GM23338 (cell line): ENCODE results near the gene ZNF398. TPM values are rescaled to one million over a fixed set of nuclear protein-coding genes. Genes with fewer than 3 reads are reported as not detected.

ENCODE experiments used
- ATAC-seq: fragments of 200-7000 bp; cut with Tn5 transposase; 3 replicates; pipeline ENCODE4 v1.9.1; 2020
- DNase-seq: peaks from one replicate; pipeline ENCODE4 v3.0.0-alpha.2; 2015; ENCODE audit warnings: low spot score
- H2AFZ ChIP-seq: fragments of 200-600 bp; sonication (generic); 2 replicates; pipeline ENCODE4 v1.8.0; 2016; ENCODE audit warnings: antibody characterized with exemption, mild to moderate bottlenecking, moderate library complexity
- H3F3A ChIP-seq: fragments of 200-600 bp; sonication (generic); replicated peaks from 2 replicates; pipeline ENCODE4 v1.8.0; 2017; ENCODE audit warnings: antibody characterized with exemption, mixed run types, low read depth
- H3K27ac ChIP-seq: fragments of 200-600 bp; sonication (generic); 2 replicates; pipeline ENCODE4 v1.6.1; 2016; ENCODE audit warnings: low read depth
- H3K27me3 ChIP-seq: fragments of 200-600 bp; sonication (generic); 2 replicates; pipeline ENCODE4 v1.8.0; 2016; ENCODE audit warnings: mild to moderate bottlenecking, mixed run types, moderate library complexity; ENCODE audit not compliant: insufficient read depth
- H3K36me3 ChIP-seq: fragments of 200-600 bp; sonication (generic); 2 replicates; pipeline ENCODE4 v1.8.0; 2016; ENCODE audit warnings: mild to moderate bottlenecking; ENCODE audit not compliant: insufficient read depth
- H3K4me1 ChIP-seq: fragments of 200-600 bp; sonication (generic); 2 replicates; pipeline ENCODE4 v1.8.0; 2016; ENCODE audit warnings: mild to moderate bottlenecking, moderate library complexity; ENCODE audit not compliant: insufficient read depth
- H3K4me2 ChIP-seq: fragments of 200-600 bp; sonication (generic); 2 replicates; pipeline ENCODE4 v1.7.1; 2017; ENCODE audit warnings: mixed run types
- H3K4me3 ChIP-seq: fragments of 200-600 bp; sonication (generic); 2 replicates; pipeline ENCODE4 v1.6.1; 2016; ENCODE audit warnings: mixed run types
- H3K79me2 ChIP-seq: fragments of 200-600 bp; sonication (generic); replicated peaks from 2 replicates; pipeline ENCODE4 v1.8.0; 2017; ENCODE audit warnings: mild to moderate bottlenecking; ENCODE audit not compliant: insufficient read depth
- H3K9me2 ChIP-seq: fragments of 200-600 bp; sonication (generic); 2 replicates; pipeline ENCODE4 v1.8.0; 2017; ENCODE audit not compliant: insufficient read depth
- H4K20me1 ChIP-seq: fragments of 200-600 bp; sonication (generic); replicated peaks from 2 replicates; pipeline ENCODE4 v1.8.0; 2017; ENCODE audit warnings: mild to moderate bottlenecking; ENCODE audit not compliant: insufficient read depth
- H3K27ac Mint-ChIP-seq: 2 replicates; pipeline ENCODE4 v1.8.0; 2020; ENCODE audit warnings: inconsistent platforms, mild to moderate bottlenecking, moderate library complexity, mixed read lengths
- H3K27me3 Mint-ChIP-seq: 3 replicates; pipeline ENCODE4 v1.8.0; 2022; ENCODE audit warnings: low read depth, mild to moderate bottlenecking, moderate library complexity, mixed read lengths, inconsistent platforms; ENCODE audit not compliant: insufficient read depth, poor library complexity
- H3K36me3 Mint-ChIP-seq: 3 replicates; pipeline ENCODE4 v1.8.0; 2021; ENCODE audit warnings: low read depth, mild to moderate bottlenecking, inconsistent platforms, moderate library complexity, mixed read lengths
- H3K4me1 Mint-ChIP-seq: 3 replicates; pipeline ENCODE4 v1.8.0; 2020; ENCODE audit warnings: mild to moderate bottlenecking, inconsistent platforms, mixed read lengths
- H3K4me3 Mint-ChIP-seq: 3 replicates; pipeline ENCODE4 v1.8.0; 2021; ENCODE audit warnings: moderate library complexity, mild to moderate bottlenecking, inconsistent platforms, mixed read lengths
- H3K9me3 Mint-ChIP-seq: 3 replicates; pipeline ENCODE4 v1.8.0; 2020; ENCODE audit warnings: moderate library complexity, mild to moderate bottlenecking, inconsistent platforms, mixed read lengths
- EZH2 ChIP-seq: fragments of 200-600 bp; sonication (generic); IDR thresholded peaks from one replicate; pipeline ENCODE4 v1.8.0; 2017; ENCODE audit warnings: antibody characterized with exemption, mild to moderate bottlenecking, low read depth; ENCODE audit not compliant: unreplicated experiment
- EZH2phosphoT487 ChIP-seq: fragments of 200-600 bp; sonication (generic); IDR thresholded peaks from one replicate; pipeline ENCODE4 v1.8.1; 2018; ENCODE audit warnings: antibody characterized with exemption; ENCODE audit not compliant: unreplicated experiment
- POLR2AphosphoS5 ChIP-seq: IDR thresholded peaks from 2 replicates; pipeline ENCODE4 v1.6.1; 2016; ENCODE audit warnings: antibody characterized with exemption, low read depth
- STAT1 ChIP-seq: IDR thresholded peaks from one replicate; pipeline ENCODE4 v1.6.1; 2016; ENCODE audit warnings: antibody characterized with exemption; ENCODE audit not compliant: unreplicated experiment
- ZNF114 ChIP-seq: fragments of 250-450 bp; sonication (Bioruptor Pico); IDR thresholded peaks from 2 replicates; pipeline ENCODE4 v1.5.0; 2020; ENCODE audit warnings: mild to moderate bottlenecking, moderate library complexity
- polyA plus RNA-seq: library from polyadenylated mRNA; unstranded; fragments of >200 nt; fragmentation: Nextera tagmentation; extraction: Ambion mirVana; gene quantifications from 2 replicates; pipeline ENCODE4 v1.2.1, GENCODE V29; 2016
- total RNA-seq: library from RNA; depleted of rRNA; stranded (reverse); fragments of >200 nt; shearing (Covaris generic); gene quantifications from 2 replicates; pipeline ENCODE4 v1.2.3, GENCODE V29; 2014
- TF ChIP-seq, protein P1 (sequence below): fragments of 250-450 bp; sonication (Bioruptor Pico); IDR thresholded peaks from 2 replicates; pipeline ENCODE4 v1.5.0; 2020; ENCODE audit warnings: mild to moderate bottlenecking, moderate library complexity
- TF ChIP-seq, protein P2 (sequence below), 2 experiments: fragments of 200-600 bp in 1 of 2; sonication (generic) in 1 of 2; conservative IDR thresholded peaks; 2 replicates each; pipeline versions ENCODE4 v1.5.1 to v1.6.1; 2016 to 2017; ENCODE audit warnings: antibody characterized with exemption in 2 of 2, low read depth in 2 of 2, mild to moderate bottlenecking in 2 of 2, moderate library complexity in 1 of 2
- TF ChIP-seq, protein P3 (sequence below): IDR thresholded peaks from one replicate; pipeline ENCODE4 v1.6.1; 2018; ENCODE audit warnings: antibody characterized with exemption; ENCODE audit not compliant: unreplicated experiment

The ZNF398 gene
- total and polyA plus RNA-seq, 2 experiments from 2014 or later: 20.7 to 99.6 TPM

DNA sequence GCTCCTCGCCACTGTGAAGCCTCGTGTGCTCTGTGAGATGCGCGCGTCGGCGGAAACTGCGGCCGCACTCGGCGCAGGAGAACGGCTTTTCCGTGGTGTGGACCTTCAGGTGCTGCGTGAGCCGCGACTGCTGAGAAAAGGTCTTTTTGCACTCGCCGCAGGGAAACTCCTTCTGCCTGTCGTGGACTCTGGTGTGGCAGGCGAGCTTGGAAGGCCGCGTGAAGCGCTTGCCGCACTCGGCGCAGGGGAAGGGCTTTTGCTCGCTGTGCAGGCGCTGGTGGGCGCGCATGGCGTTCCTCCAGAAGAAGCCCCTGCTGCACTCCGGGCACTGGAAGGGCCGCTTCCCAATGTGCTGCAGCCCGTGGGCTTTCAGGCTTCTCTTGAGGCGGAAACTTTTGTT, 43.0 kb upstream of the ZNF398 start:
- peaks cover 29% of the 10 kb centered on the region for H3K36me3 Mint-ChIP-seq
- no peaks in the 10 kb centered on the region for H4K20me1 ChIP-seq
- no peaks in the 10 kb centered on the region for H3K4me1 ChIP-seq
- H3K4me3 Mint-ChIP-seq: no peak overlapping the region
- no peak overlapping the region for H3K27ac Mint-ChIP-seq
- no peak overlapping the region for H3K4me3 ChIP-seq
- no peaks in the 10 kb centered on the region for H3F3A ChIP-seq
- no peaks in the 10 kb centered on the region for H3K9me3 Mint-ChIP-seq
- no peak for DNase-seq
- no peak for ATAC-seq
- H3K27me3 Mint-ChIP-seq: peaks cover 7% of the 10 kb centered on the region
- no peak overlapping the region for H2AFZ ChIP-seq
- TF ChIP-seq STAT1 (no peak), POLR2AphosphoS5 (no peak), EZH2phosphoT487 (no peak), ZNF114 (CRISPR knock-in tag) (no peak), EZH2 (no peak)
- TF ChIP-seq, protein P1, sequence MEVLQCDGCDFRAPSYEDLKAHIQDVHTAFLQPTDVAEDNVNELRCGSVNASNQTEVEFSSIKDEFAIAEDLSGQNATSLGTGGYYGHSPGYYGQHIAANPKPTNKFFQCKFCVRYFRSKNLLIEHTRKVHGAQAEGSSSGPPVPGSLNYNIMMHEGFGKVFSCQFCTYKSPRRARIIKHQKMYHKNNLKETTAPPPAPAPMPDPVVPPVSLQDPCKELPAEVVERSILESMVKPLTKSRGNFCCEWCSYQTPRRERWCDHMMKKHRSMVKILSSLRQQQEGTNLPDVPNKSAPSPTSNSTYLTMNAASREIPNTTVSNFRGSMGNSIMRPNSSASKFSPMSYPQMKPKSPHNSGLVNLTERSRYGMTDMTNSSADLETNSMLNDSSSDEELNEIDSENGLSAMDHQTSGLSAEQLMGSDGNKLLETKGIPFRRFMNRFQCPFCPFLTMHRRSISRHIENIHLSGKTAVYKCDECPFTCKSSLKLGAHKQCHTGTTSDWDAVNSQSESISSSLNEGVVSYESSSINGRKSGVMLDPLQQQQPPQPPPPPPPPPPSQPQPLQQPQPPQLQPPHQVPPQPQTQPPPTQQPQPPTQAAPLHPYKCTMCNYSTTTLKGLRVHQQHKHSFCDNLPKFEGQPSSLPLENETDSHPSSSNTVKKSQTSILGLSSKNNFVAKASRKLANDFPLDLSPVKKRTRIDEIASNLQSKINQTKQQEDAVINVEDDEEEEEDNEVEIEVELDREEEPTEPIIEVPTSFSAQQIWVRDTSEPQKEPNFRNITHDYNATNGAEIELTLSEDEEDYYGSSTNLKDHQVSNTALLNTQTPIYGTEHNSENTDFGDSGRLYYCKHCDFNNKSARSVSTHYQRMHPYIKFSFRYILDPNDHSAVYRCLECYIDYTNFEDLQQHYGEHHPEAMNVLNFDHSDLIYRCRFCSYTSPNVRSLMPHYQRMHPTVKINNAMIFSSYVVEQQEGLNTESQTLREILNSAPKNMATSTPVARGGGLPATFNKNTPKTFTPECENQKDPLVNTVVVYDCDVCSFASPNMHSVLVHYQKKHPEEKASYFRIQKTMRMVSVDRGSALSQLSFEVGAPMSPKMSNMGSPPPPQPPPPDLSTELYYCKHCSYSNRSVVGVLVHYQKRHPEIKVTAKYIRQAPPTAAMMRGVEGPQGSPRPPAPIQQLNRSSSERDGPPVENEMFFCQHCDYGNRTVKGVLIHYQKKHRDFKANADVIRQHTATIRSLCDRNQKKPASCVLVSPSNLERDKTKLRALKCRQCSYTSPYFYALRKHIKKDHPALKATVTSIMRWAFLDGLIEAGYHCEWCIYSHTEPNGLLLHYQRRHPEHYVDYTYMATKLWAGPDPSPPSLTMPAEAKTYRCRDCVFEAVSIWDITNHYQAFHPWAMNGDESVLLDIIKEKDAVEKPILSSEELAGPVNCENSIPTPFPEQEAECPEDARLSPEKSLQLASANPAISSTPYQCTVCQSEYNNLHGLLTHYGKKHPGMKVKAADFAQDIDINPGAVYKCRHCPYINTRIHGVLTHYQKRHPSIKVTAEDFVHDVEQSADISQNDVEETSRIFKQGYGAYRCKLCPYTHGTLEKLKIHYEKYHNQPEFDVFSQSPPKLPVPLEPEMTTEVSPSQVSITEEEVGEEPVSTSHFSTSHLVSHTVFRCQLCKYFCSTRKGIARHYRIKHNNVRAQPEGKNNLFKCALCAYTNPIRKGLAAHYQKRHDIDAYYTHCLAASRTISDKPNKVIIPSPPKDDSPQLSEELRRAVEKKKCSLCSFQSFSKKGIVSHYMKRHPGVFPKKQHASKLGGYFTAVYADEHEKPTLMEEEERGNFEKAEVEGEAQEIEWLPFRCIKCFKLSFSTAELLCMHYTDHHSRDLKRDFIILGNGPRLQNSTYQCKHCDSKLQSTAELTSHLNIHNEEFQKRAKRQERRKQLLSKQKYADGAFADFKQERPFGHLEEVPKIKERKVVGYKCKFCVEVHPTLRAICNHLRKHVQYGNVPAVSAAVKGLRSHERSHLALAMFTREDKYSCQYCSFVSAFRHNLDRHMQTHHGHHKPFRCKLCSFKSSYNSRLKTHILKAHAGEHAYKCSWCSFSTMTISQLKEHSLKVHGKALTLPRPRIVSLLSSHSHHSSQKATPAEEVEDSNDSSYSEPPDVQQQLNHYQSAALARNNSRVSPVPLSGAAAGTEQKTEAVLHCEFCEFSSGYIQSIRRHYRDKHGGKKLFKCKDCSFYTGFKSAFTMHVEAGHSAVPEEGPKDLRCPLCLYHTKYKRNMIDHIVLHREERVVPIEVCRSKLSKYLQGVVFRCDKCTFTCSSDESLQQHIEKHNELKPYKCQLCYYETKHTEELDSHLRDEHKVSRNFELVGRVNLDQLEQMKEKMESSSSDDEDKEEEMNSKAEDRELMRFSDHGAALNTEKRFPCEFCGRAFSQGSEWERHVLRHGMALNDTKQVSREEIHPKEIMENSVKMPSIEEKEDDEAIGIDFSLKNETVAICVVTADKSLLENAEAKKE: no peak
- TF ChIP-seq, protein P2, sequence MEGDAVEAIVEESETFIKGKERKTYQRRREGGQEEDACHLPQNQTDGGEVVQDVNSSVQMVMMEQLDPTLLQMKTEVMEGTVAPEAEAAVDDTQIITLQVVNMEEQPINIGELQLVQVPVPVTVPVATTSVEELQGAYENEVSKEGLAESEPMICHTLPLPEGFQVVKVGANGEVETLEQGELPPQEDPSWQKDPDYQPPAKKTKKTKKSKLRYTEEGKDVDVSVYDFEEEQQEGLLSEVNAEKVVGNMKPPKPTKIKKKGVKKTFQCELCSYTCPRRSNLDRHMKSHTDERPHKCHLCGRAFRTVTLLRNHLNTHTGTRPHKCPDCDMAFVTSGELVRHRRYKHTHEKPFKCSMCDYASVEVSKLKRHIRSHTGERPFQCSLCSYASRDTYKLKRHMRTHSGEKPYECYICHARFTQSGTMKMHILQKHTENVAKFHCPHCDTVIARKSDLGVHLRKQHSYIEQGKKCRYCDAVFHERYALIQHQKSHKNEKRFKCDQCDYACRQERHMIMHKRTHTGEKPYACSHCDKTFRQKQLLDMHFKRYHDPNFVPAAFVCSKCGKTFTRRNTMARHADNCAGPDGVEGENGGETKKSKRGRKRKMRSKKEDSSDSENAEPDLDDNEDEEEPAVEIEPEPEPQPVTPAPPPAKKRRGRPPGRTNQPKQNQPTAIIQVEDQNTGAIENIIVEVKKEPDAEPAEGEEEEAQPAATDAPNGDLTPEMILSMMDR (conservative IDR thresholded peaks at IDR 0.05; ENCODE audit: low read depth in 2 of 2): no peak
- TF ChIP-seq, protein P3, sequence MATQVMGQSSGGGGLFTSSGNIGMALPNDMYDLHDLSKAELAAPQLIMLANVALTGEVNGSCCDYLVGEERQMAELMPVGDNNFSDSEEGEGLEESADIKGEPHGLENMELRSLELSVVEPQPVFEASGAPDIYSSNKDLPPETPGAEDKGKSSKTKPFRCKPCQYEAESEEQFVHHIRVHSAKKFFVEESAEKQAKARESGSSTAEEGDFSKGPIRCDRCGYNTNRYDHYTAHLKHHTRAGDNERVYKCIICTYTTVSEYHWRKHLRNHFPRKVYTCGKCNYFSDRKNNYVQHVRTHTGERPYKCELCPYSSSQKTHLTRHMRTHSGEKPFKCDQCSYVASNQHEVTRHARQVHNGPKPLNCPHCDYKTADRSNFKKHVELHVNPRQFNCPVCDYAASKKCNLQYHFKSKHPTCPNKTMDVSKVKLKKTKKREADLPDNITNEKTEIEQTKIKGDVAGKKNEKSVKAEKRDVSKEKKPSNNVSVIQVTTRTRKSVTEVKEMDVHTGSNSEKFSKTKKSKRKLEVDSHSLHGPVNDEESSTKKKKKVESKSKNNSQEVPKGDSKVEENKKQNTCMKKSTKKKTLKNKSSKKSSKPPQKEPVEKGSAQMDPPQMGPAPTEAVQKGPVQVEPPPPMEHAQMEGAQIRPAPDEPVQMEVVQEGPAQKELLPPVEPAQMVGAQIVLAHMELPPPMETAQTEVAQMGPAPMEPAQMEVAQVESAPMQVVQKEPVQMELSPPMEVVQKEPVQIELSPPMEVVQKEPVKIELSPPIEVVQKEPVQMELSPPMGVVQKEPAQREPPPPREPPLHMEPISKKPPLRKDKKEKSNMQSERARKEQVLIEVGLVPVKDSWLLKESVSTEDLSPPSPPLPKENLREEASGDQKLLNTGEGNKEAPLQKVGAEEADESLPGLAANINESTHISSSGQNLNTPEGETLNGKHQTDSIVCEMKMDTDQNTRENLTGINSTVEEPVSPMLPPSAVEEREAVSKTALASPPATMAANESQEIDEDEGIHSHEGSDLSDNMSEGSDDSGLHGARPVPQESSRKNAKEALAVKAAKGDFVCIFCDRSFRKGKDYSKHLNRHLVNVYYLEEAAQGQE: no peak
- H3K36me3 ChIP-seq: no peaks in the 10 kb centered on the region
- no peak overlapping the region for H3K27ac ChIP-seq
- no peak overlapping the region for H3K4me2 ChIP-seq
- no peaks in the 10 kb centered on the region for H3K9me2 ChIP-seq
- peaks cover 4% of the 10 kb centered on the region; the same call in 2 of the 3 replicates for H3K4me1 Mint-ChIP-seq
- H3K27me3 ChIP-seq: no peaks in the 10 kb centered on the region
- no peaks in the 10 kb centered on the region for H3K79me2 ChIP-seq
